Ovary (tissue), 3 donors: ENCODE data around the gene RFX3.

Experiments
- EP300 ChIP-seq: sonication (generic); formaldehyde crosslinking; IDR thresholded peaks from one replicate; pipeline ENCODE4 v1.6.1; 2017; ENCODE audit warnings: antibody characterized with exemption
- POLR2A ChIP-seq: fragments of 450-650 bp; IDR thresholded peaks from one replicate; pipeline ENCODE4 v1.6.1; 2017; ENCODE audit warnings: antibody characterized with exemption, mild to moderate bottlenecking, moderate library complexity
- TF ChIP-seq, protein P1 (sequence below), 3 donors: fragments of 450-650 bp in 2 of 3; fragments of 200-600 bp in 1 of 3; IDR thresholded peaks; one replicate each; pipeline versions ENCODE4 v1.5.1 to v1.8.0; 2016 to 2022; ENCODE audit warnings: antibody characterized with exemption in 3 of 3, mild to moderate bottlenecking in 1 of 3
- donor health status: DM: no; HTN: no; CAD: no.

DNA sequence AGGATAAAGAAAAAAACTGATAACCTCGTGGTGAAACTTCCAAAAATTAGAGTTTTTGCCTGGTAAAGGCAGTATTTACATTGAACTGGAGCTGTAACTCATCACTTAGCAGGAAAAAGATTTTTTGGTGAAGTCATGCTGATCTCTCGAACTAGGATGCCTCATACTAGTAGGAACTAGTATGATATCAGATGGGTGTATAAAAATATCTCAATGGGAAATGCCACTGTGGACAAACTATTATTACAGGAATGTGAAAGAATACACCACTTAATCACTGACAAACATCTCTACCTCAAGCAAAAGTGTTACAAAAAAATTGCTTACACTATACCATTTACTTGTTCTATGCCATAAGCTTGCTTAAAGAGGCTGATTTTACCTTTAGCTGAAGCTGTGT is 28.4 kb downstream of the RFX3 start:
- TF ChIP-seq POLR2A (no peak), EP300 (no peak)
- TF ChIP-seq, protein P1, sequence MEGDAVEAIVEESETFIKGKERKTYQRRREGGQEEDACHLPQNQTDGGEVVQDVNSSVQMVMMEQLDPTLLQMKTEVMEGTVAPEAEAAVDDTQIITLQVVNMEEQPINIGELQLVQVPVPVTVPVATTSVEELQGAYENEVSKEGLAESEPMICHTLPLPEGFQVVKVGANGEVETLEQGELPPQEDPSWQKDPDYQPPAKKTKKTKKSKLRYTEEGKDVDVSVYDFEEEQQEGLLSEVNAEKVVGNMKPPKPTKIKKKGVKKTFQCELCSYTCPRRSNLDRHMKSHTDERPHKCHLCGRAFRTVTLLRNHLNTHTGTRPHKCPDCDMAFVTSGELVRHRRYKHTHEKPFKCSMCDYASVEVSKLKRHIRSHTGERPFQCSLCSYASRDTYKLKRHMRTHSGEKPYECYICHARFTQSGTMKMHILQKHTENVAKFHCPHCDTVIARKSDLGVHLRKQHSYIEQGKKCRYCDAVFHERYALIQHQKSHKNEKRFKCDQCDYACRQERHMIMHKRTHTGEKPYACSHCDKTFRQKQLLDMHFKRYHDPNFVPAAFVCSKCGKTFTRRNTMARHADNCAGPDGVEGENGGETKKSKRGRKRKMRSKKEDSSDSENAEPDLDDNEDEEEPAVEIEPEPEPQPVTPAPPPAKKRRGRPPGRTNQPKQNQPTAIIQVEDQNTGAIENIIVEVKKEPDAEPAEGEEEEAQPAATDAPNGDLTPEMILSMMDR (IDR thresholded peaks at IDR 0.05): no peak
